HG03442 (cell line): Measurements from ENCODE around the gene PDE4B.
A peak's percentile ranks its signal among the peaks of the same experiment; 100 is the strongest.

Experiments used
- ATAC-seq: cut with Tn5 transposase; IDR thresholded peaks from one replicate; pipeline ENCODE4 v1.9.1; 2021; ENCODE audit warnings: mild to moderate bottlenecking, moderate library complexity; ENCODE audit not compliant: unreplicated experiment

PDE4B gene

GRCh38 chr1:66326867-66327266 is 534.2 kb downstream of the PDE4B start:
- ATAC-seq, result no peak

- ATAC-seq, result peak; percentile 26
Measured at GRCh38 chr1:66327588-66327987, 534.9 kb downstream of the PDE4B start.

GRCh38 chr1:66328896-66329295 is 536.2 kb downstream of the PDE4B start:
- no peak for ATAC-seq

GRCh38 chr1:66330722-66331141 is 538.0 kb downstream of the PDE4B start:
- ATAC-seq, result no peak

GRCh38 chr1:66331658-66332547 is 539.2 kb downstream of the PDE4B start:
- peak; percentile 17 for ATAC-seq

GRCh38 chr1:66332548-66332901 is 539.8 kb downstream of the PDE4B start:
- peak; percentile 3 for ATAC-seq

GRCh38 chr1:66333466-66334199 is 540.9 kb downstream of the PDE4B start:
- no peak for ATAC-seq

- ATAC-seq, result no peak
Measured at GRCh38 chr1:66334318-66334717, 541.6 kb downstream of the PDE4B start.

- ATAC-seq, result no peak
Measured at GRCh38 chr1:66335125-66335524, 542.4 kb downstream of the PDE4B start.

GRCh38 chr1:66335859-66336640 is 543.4 kb downstream of the PDE4B start:
- peak; percentile 79 for ATAC-seq

GRCh38 chr1:66336641-66336990 is 543.9 kb downstream of the PDE4B start:
- ATAC-seq, result no peak

GRCh38 chr1:66337249-66337648 is 544.6 kb downstream of the PDE4B start:
- ATAC-seq, result no peak

- no peak for ATAC-seq
Measured at GRCh38 chr1:66339944-66340343, 547.2 kb downstream of the PDE4B start.

GRCh38 chr1:66341446-66342089 is 548.9 kb downstream of the PDE4B start:
- no peak for ATAC-seq

- peak; percentile 46 for ATAC-seq
Measured at GRCh38 chr1:66342707-66343106, 550.0 kb downstream of the PDE4B start.

- no peak for ATAC-seq
Measured at GRCh38 chr1:66343569-66344325, 551.1 kb downstream of the PDE4B start.

GRCh38 chr1:66346057-66346795 is 553.5 kb downstream of the PDE4B start:
- ATAC-seq, result no peak

- ATAC-seq, result no peak
Measured at GRCh38 chr1:66346873-66347272, 554.2 kb downstream of the PDE4B start.

- no peak for ATAC-seq
Measured at GRCh38 chr1:66348776-66349175, 556.1 kb downstream of the PDE4B start.

- no peak for ATAC-seq
Measured at GRCh38 chr1:66349242-66349641, 556.5 kb downstream of the PDE4B start.
